OCI-M2 (cell line): ENCODE measurements around the gene DCST2.
A peak's percentile ranks its signal among the peaks of the same experiment; 100 is the strongest.

ENCODE experiments used
- DNase-seq: peaks from one replicate; lab custom pipeline; 2025; ENCODE audit not compliant: unreplicated experiment; lab: John Stamatoyannopoulos, UW

Gene DCST2

DNA sequence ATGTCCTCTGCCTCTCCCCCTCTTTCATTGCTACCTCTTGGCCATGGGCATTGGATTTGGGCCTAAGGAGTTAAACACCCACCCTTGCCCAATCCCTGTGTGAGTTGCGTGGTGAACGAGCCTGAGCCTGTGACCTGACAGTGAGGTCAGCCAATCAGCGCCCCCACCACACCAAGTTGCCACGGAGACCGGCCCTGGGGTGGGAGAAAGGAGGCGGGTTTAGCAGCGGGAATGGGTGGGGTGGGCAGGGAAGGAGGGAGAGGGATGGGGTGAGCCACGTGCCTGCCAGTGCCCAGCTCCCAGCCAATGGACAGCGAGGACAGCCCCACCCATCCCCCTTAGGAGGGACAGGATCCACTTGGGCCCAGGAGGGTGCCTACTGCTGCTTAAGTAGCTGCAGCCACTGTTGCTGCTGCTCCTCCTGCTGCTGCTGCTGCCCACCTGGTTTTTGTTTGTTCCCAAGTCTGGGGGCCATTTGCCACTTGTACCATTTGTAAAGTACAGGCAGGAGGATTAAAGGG is 21.5 kb downstream of the DCST2 start:
- DNase-seq: no peak

- no peak for DNase-seq
Observed at GRCh38 chr1:155011437-155012025, 22.1 kb downstream of the DCST2 start.

DNA sequence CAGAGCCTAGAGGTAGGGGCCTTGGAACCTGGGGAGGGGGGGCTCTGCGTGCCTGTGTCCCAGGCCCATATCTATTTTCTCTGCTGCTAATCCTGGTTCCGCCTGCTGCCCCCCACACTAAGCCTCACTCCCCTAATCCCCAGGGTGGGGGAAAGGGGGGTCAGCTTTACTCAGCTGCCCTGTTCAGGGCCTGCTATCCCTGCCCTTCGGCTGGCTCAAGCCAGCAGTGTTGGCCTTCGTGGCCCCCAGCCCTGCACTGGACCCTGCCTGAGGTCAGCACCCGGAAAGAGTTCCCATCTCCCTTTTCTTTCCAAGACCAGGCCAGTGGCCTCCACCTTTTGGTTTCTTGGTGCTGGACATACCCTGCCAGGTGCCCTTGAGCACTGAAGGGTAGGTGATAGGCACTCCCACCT is 22.6 kb downstream of the DCST2 start:
- DNase-seq: no peak

- DNase-seq: no peak
Observed at GRCh38 chr1:155010211-155010918, 23.2 kb downstream of the DCST2 start.

DNA sequence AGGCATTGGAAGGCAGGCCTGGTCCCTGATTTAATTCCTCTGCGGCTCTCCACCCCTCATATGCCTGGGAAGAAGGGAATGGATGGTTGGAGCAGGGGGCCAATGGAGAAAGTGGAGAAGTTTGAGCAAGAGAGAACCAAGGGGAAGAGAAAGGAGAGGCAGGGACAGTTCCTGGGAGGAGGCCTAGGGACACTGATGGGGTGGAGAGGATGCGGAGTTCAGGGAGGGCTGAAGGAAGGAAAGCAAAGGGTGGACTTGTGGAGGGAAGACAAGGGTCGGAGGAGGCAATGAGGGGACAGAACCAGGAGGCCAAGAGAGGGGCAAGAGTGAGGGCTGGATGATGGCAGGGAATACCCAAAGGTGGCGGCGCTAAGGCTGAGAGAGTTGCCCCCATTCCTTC is 23.8 kb downstream of the DCST2 start:
- DNase-seq: no peak

DNA sequence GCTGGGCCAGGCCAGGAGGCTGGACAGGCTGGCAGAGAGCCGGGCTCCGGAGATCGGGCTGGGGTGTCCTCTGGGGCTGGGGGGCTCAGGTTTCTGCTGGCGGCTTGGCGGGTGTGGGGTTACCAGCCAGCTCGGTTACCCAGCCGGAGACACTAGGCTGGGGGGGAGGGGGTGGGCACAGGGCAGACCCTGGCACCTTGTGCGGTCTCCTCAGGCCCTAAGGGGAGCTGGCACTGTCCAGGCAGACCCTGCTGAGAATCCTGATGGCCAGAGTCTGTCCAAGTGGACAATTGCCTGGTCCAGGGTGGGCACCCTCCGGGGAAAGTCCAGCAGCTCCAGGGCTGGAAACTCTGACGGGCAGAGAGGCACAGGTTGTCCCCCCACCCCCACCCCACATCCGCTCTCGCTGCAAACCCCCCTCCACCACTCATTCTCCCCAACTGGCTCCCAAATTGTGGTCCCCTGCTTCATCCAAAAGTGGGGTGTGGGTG is 24.3 kb downstream of the DCST2 start:
- DNase-seq: no peak

DNA sequence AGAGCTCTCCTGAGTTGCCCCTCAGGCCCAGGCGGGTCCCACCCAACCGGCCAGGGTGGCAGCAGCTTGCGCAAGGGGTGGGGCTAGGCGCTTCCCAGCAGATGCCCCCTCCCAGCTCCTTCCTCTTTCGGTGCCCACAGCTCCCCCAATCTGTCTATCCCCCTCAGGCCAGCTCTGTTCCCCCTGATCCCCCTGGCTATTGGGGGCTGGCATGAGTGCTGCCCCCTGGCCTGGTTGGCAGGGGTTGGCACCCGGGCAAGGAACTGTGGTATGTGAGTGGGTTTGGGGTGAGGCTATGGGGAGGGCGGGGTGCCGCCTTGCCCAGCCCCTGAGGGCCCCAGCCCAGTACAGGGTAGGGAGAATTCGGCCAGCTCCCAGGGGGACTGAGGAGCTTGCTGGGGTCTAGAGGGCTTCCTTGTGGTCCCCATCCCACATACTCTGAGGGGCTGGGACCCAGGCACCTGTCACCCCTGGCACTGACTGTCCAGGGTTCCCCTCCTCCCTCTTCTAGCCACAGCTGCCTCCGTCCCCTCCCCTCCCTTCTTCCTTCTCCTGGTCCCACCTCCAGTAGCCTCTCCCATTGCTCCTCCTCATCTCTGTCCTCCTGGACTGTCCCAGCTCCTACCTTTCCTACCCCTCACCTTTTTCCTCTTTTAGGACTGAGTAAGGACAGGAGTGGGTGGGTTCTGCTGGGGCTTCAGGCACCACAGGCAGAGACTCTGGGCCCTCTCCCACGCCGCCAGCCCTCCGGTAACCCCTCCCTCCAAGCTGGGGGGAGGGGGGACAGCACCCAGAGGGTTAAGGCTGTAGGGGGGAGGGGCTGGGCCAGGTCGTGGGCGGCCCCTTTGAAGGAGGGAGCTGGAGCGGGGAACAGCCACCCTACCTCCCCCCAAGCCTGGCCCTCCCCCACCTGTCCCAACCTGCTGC is 25.3 kb downstream of the DCST2 start:
- no peak for DNase-seq

DNA sequence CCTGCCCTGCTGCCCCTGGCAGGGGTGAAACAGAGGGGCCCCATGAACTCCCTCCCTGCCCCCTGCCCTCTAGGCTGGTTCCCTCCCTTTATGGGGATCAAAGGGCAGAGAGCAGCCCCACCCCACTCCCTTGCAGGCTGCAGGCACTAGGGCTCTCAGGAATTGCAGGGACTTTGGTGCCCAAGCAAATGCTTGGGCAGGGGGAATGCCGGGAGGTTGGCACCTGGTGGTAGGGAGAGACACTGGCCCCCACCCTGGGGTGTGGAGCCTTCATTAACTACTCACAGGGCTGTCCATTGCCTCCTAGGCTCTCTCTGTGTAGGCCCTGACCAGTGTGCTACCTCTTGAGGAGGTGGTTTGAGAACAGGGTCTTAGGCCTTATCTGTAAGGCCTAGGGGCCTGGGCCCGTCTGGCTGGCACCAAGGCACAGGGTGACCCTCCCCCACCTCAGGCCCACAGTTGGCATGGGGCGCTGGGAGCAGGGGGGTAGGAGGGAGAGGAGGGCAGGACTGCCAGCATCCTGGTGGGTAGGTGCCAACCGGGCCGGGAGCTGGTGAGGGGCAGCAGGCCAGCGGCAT is 26.2 kb downstream of the DCST2 start:
- DNase-seq: no peak

DNA sequence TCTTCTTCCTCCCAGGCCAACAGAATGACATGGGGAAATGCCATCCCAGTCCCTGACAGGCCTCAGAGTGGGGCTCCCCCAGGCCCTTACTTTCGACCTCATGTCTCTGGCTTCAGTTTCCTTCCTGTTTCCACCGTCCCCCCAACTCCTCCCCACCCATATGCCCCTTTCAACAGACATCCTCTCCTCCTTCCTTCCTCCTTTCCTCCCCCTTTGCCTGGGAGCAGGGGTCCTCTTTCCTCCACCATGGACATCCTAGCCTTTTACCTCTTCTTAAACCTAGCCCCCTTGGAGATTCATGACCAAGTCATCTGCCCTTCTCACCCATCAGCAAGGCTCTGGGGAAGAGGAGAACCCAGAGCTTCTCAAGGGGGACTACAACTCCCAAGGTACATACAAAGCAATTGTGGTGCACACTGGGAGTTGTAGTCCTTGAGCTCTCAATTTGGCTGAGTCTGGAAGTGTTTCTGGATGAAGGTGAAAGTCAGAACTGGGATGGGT is 26.9 kb downstream of the DCST2 start:
- DNase-seq: no peak

DNA sequence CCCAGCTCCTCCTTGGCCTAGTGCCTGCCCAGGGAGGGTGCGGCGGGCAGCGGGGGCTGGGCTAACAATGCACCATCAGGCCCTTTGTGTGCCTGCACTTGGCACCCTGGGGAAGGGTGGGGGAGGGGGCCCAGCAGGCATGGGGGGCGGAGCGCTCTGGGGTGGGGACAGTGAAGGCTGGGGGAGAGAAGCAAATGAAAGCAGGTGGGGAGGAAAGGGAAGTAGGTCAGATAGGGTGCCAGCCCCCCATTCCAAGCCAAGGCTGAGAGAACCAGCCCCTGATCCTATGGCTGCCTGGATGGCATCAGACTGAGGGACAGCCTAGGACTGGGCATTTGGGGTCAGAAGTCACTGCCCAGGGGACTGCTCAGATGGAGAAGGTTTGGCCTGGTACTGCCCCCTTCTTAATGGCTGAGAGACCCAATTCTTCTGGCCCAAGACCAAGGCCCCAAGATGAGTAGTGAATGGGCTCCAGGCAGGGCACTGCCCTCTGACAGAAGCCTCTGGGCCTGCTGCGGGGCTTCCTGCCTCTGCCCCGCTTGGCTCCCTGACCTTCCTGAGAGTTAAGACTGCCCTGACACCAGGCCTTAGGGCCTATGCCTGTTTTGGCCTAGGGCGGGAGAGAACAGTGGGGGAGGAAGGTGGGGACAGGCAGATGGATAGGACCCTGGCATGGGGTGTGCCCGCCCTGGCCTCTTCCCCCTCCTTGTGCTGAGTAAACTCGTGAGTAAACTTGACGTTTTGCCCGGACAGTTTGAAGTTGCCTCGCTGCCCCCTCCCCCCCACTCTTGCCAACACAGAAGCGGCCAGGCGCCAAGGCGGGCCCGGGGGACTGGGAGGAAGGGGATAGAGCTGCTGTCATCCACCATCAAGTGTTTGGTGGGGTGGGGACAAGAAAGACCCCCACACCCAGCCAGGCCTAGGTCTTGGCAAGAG is 28.2 kb downstream of the DCST2 start:
- no peak for DNase-seq

DNA sequence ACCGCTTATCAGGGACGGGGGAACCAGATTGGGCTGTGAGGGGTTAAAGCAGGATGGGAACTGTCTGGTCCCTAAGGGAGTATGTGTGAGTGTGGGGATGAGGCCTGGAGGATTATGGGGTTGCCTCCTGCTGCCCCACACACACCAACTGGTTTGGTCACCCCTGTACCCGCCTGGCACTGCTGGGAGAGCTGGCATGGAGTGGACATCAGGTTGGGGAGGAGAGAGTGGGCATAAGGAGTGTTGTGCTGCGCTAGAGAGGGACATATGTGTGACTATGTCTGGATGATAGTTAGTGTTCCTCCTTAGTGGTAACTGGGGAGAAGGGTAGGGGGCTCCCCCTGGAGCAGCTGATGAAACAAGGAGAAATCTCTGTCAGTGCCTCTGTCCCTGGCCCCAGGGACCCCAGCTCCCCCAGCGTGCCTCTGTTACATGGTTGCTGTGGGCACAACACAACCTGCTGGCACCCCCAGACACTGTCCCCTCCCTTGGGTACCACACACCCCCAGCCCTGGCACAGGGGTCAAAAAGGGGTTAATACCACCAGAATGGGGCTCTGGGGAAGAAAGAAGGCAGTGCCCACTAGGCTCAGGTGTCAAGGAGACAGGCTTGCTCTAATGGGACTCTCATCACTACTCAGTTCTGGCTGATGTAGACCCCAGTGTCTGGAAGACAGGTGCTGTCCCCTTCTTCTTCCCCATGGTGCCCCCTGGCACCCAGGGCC is 29.1 kb downstream of the DCST2 start:
- DNase-seq: no peak

DNA sequence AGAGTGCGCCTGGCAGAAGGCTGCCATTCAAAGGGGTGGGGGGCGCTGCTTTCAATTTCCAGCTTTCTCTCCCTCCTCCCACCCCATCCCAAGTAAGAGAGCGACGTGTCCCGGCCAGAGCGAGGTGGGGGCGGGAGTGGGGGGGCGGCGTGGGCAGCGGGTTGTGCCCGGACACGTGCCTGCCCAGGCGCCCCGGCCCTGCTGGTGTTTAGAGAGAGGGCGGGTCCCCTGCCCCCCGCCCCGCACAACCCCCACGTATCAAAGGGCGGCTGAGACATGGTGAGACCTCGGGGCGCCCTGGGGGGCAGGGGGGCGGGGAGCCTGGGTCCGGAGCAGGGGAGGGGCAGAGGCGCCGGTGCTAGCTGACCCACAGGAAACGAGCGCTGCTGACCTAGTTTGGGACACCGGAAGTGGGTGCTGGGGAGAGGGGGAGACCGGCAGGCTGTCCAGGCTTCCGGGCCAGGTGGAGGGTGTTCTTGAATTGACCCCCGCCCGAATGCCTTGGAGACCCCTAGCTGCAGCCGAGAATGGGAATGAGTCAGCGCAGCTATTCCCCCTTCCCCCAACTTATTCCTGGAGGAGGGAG is 29.7 kb downstream of the DCST2 start:
- DNase-seq: no peak

DNA sequence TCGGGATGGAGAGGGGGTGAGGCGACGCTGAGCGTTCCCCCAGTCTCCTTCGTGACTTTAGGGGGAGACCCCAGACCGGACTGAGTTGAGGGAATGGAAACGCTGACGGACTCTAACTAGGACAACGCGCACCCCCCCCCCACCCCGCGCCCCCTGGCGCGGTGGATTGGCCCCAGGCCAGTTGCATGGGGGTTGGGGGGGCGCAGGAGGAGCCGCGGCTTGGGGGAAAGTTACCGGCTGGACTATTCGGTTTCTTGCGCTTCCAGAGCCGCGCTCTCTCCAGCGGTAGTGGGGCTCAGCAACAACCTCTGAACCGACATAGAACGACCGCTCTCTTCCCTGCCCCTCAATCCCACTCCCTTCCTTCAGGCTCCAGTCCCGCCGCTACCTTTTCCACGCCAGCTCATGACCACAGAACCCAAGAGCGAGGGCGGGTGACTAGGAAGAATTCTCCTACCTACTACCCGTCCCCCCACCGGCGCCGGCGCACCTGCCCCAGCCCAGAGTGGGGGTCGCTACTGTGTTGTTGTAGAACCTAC is 30.3 kb downstream of the DCST2 start:
- DNase-seq: peak; percentile 34

- no peak for DNase-seq
Observed at GRCh38 chr1:155002464-155003226, 30.9 kb downstream of the DCST2 start, which contains the start of gene ZBTB7B. Gene ZBTB7B (plus strand): TSS chr1:155002802. CDS start chr1:155014661, 11,859 bp downstream.

DNA sequence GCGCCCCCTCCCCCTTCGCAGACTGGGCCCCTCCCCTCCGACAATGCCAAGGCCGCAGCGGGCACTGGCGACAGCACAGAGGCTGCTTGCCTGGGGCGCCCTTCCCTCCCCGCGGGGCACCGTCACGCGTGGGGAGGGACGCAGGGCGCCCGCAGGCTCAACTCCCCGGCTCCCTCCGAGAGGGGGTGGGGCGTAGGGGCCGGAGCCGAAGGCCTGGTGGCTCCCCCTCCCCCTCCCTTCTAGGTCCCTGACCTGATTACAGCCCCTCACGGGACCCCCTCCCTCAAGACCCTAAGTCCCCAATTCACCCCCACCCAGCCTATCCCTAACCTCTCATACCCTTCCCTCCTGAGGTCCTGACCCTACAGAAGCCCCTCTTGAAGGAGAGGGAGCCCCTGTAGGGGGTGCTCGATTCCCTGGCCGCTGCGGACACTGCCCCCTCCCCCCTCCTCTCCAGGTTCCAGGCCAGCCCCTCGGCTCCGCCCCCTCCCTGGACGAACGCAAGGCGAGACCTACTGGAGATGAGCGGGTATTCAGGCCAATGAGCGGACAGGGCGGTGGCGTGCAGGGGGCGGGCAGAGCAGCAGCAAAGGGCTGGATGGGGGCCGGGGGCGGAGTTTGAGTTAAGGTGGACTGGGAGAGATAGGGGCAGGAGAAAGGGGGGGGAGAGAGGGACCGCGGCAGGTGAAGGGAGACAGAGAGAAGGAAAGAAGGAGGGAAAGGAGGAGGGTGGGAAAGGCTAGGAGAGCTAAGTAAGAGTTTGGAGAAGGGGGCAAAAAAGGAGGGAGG is 31.7 kb downstream of the DCST2 start:
- peak; percentile 64 for DNase-seq

GRCh38 chr1:155001425-155001674 is 32.2 kb downstream of the DCST2 start:
- DNase-seq: no peak

DNA sequence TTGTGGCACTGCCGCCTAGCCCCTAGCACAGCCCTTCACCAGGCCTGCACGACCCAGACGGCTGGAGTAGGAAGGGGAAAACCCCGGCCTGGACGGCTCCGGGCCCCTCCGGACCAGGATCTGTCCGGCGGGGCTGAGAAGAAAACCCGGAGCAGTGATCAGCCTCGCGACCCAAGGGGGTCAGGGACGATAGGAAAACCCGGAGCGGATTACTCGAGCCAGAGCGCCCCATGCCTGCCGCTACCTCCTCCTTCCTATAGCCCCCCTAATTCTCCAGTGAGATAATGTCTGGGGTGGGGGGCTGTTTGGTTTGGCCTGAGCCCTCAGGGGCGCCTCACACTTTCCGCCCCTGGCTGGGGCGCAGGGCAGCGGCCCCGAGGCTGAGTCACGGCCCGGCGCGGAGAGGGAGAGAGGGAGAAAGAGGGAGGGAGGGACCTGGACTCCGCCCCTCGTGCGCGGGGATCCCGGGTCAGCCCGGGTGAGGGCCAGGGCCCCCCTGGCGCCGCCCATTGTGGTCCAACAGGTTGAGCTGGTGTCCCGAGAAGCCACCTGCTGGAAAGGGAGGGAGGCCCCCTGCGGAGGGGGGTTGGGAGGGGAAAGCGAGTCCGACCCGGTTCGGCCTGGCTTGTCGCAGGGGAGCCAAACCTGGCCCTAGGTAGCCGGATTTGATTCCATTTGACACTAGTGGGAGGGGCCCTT is 32.7 kb downstream of the DCST2 start:
- peak; percentile 72 for DNase-seq
